H9 (cell line): ENCODE measurements around the gene UBE2E1. TPM values are rescaled to one million over a fixed set of nuclear protein-coding genes. Genes with fewer than 3 reads are reported as not detected.

Source experiments
- DNase-seq: peaks from one replicate; pipeline ENCODE4 v3.0.0-alpha.2; 2017
- H2AFZ ChIP-seq: one replicate; pipeline ENCODE4 v1.6.1; 2013; ENCODE audit warnings: mild to moderate bottlenecking, low read length, control low read depth, moderate library complexity
- H2AK5ac ChIP-seq: 2 replicates; pipeline ENCODE4 v1.6.1; 2013; ENCODE audit warnings: low read length, control low read depth, mixed read lengths; ENCODE audit not compliant: insufficient read length
- H2BK120ac ChIP-seq: one replicate; pipeline ENCODE4 v1.6.1; 2013; ENCODE audit warnings: low read depth, mild to moderate bottlenecking, low read length, control low read depth, inconsistent platforms; ENCODE audit not compliant: poor library complexity, severe bottlenecking
- H2BK12ac ChIP-seq: 2 replicates; pipeline ENCODE4 v1.6.1; 2013; ENCODE audit warnings: low read length, control low read depth, mixed read lengths, low read depth; ENCODE audit not compliant: insufficient read length
- H2BK15ac ChIP-seq: 2 replicates; pipeline ENCODE4 v1.6.1; 2013; ENCODE audit warnings: low read depth, low read length, control low read depth
- H2BK20ac ChIP-seq: one replicate; pipeline ENCODE4 v1.6.1; 2013; ENCODE audit warnings: low read depth, mild to moderate bottlenecking, low read length, control low read depth, inconsistent platforms; ENCODE audit not compliant: poor library complexity, severe bottlenecking
- H2BK5ac ChIP-seq: 2 replicates; pipeline ENCODE4 v1.6.1; 2013; ENCODE audit warnings: low read length, control low read depth, mixed read lengths; ENCODE audit not compliant: insufficient read length
- H3K14ac ChIP-seq: 2 replicates; pipeline ENCODE4 v1.6.1; 2013; ENCODE audit warnings: low read length, control low read depth; ENCODE audit not compliant: insufficient read depth
- H3K18ac ChIP-seq: 2 replicates; pipeline ENCODE4 v1.6.1; 2013; ENCODE audit warnings: low read depth, mild to moderate bottlenecking, mixed read lengths, low read length, control low read depth; ENCODE audit not compliant: insufficient read length
- H3K23ac ChIP-seq: 2 replicates; pipeline ENCODE4 v1.6.1; 2013; ENCODE audit warnings: low read length, control low read depth, mixed read lengths, low read depth; ENCODE audit not compliant: insufficient read length
- H3K23me2 ChIP-seq: 2 replicates; pipeline ENCODE4 v1.6.1; 2013; ENCODE audit warnings: low read depth, mild to moderate bottlenecking, mixed read lengths, low read length, control low read depth; ENCODE audit not compliant: insufficient read length, poor library complexity, severe bottlenecking
- H3K27ac ChIP-seq: 2 replicates; pipeline ENCODE4 v1.5.1; 2013; ENCODE audit warnings: low read length, control low read depth, mixed read lengths, low read depth; ENCODE audit not compliant: insufficient read length
- H3K27me3 ChIP-seq: 2 replicates; pipeline ENCODE4 v1.6.1; 2013; ENCODE audit warnings: low read length, control low read depth, inconsistent platforms; ENCODE audit not compliant: insufficient read depth
- H3K4ac ChIP-seq: 2 replicates; pipeline ENCODE4 v1.6.1; 2013; ENCODE audit warnings: low read depth, mild to moderate bottlenecking, control low read depth, inconsistent platforms, low read length, moderate library complexity
- H3K4me1 ChIP-seq: 2 replicates; pipeline ENCODE4 v1.6.1; 2013; ENCODE audit warnings: low read length, control low read depth, inconsistent platforms; ENCODE audit not compliant: insufficient read depth
- H3K4me2 ChIP-seq: 2 replicates; pipeline ENCODE4 v1.6.1; 2013; ENCODE audit warnings: low read length, control low read depth, mixed read lengths; ENCODE audit not compliant: insufficient read length, insufficient read depth
- H3K56ac ChIP-seq: 2 replicates; pipeline ENCODE4 v1.6.1; 2013; ENCODE audit warnings: low read depth, mild to moderate bottlenecking, mixed read lengths, low read length, control low read depth; ENCODE audit not compliant: insufficient read length
- H3K79me1 ChIP-seq: 2 replicates; pipeline ENCODE4 v1.6.1; 2013; ENCODE audit warnings: low read depth, mild to moderate bottlenecking, moderate library complexity, low read length, control low read depth, inconsistent platforms; ENCODE audit not compliant: insufficient read depth, poor library complexity, severe bottlenecking
- H3K79me2 ChIP-seq: 2 replicates; pipeline ENCODE4 v1.6.1; 2013; ENCODE audit warnings: low read length, control low read depth, inconsistent platforms; ENCODE audit not compliant: insufficient read depth
- H3K9ac ChIP-seq: 2 replicates; pipeline ENCODE4 v1.6.1; 2013; ENCODE audit warnings: low read length, control low read depth, mixed read lengths; ENCODE audit not compliant: insufficient read length; ENCODE audit errors: extremely low read depth
- H3K9me3 ChIP-seq: one replicate; pipeline ENCODE4 v1.6.1; 2013; ENCODE audit warnings: low read depth, low read length, inconsistent platforms; ENCODE audit not compliant: control insufficient read depth
- H3T11ph ChIP-seq: one replicate; pipeline ENCODE4 v1.6.1; 2013; ENCODE audit warnings: mild to moderate bottlenecking, low read length, control low read depth, inconsistent platforms
- H4K20me1 ChIP-seq: one replicate; pipeline ENCODE4 v1.6.1; 2013; ENCODE audit not compliant: control insufficient read depth, insufficient read length, insufficient read depth
- H4K5ac ChIP-seq: 2 replicates; pipeline ENCODE4 v1.6.1; 2013; ENCODE audit warnings: low read depth, mild to moderate bottlenecking, mixed read lengths, low read length, control low read depth; ENCODE audit not compliant: insufficient read length
- H4K8ac ChIP-seq: replicated peaks from 2 replicates; pipeline ENCODE4 v1.6.1; 2013; ENCODE audit warnings: low read length, control low read depth, mixed read lengths, low read depth; ENCODE audit not compliant: insufficient read length
- H4K91ac ChIP-seq: 2 replicates; pipeline ENCODE4 v1.6.1; 2013; ENCODE audit warnings: low read depth, mild to moderate bottlenecking, moderate library complexity, mixed read lengths, low read length, control low read depth; ENCODE audit not compliant: insufficient read length
- H3K27ac Mint-ChIP-seq, 3 experiments: 2 replicates in 2 of 3; 3 replicates in 1 of 3; pipeline ENCODE4 v1.8.0; 2020 to 2021; ENCODE audit warnings: mixed read lengths in 3 of 3, mild to moderate bottlenecking in 1 of 3, moderate library complexity in 1 of 3
- H3K27me3 Mint-ChIP-seq: 2 replicates; pipeline ENCODE4 v1.8.0; 2021; ENCODE audit warnings: low read depth, mild to moderate bottlenecking, moderate library complexity, mixed read lengths
- H3K36me3 Mint-ChIP-seq, 3 experiments: 2 replicates in 2 of 3; 3 replicates in 1 of 3; pipeline ENCODE4 v1.8.0; 2020 to 2021; ENCODE audit warnings: low read depth in 3 of 3, mixed read lengths in 3 of 3; ENCODE audit not compliant: insufficient read depth in 1 of 3
- H3K4me1 Mint-ChIP-seq, 2 experiments: 2 replicates each; pipeline ENCODE4 v1.8.0; 2020; ENCODE audit warnings: mixed read lengths in 2 of 2
- H3K4me3 Mint-ChIP-seq, 2 experiments: 2 replicates in 1 of 2; 3 replicates in 1 of 2; pipeline ENCODE4 v1.8.0; 2020 to 2021; ENCODE audit warnings: mild to moderate bottlenecking in 2 of 2, mixed read lengths in 2 of 2, moderate library complexity in 1 of 2
- H3K9me3 Mint-ChIP-seq, 2 experiments: 2 replicates in 1 of 2; 3 replicates in 1 of 2; pipeline ENCODE4 v1.8.0; 2020; ENCODE audit warnings: mild to moderate bottlenecking in 2 of 2, mixed read lengths in 2 of 2, moderate library complexity in 1 of 2
- CTCF ChIP-seq: fragments of 200-600 bp; sonication (generic); conservative IDR thresholded peaks from 3 replicates; pipeline ENCODE4 v1.8.0; 2021; ENCODE audit warnings: antibody characterized with exemption, mild to moderate bottlenecking
- WGBS: extraction: QIAGEN DNeasy Blood & Tissue Kit; methylation state at CpG from one replicate; pipeline ENCODE4 v1.1.7; 2013; ENCODE audit warnings: missing lambda C conversion rate, low lambda C conversion rate, mixed read lengths; ENCODE audit not compliant: insufficient read length; ENCODE audit errors: extremely low coverage; 5-methylcytosine and 5-hydroxymethylcytosine counted together
- total RNA-seq: library from RNA; stranded (reverse); gene quantifications from 2 replicates; pipeline ENCODE4 v1.2.1, GENCODE V29; 2021

The UBE2E1 gene
- total RNA-seq, 1 experiment from 2014 or later = 142 TPM

GRCh38 chr3:23758253-23758838 is 47.4 kb upstream of the UBE2E1 start:
- H3K4ac ChIP-seq = no peak overlapping the region
- H3K23ac ChIP-seq = no peak overlapping the region
- no peak overlapping the region for H3K9ac ChIP-seq
- H3K79me2 ChIP-seq = no peaks in the 10 kb centered on the region
- no peak overlapping the region for H4K8ac ChIP-seq
- DNase-seq = no peak
- H3K23me2 ChIP-seq = no peaks in the 10 kb centered on the region
- no peak overlapping the region for H3T11ph ChIP-seq
- H2AFZ ChIP-seq = no peak overlapping the region
- no peak overlapping the region for H2BK5ac ChIP-seq
- TF ChIP-seq CTCF = no peak
- H3K4me2 ChIP-seq = no peak overlapping the region
- no peak overlapping the region for H2BK15ac ChIP-seq
- no CpG with 5 or more reads among the region's 5 CpGs for WGBS
- Mint-ChIP-seq H3K9me3 (no peaks in the 10 kb centered on the region), H3K4me1 (peaks cover 42 to 47% of the 10 kb centered on the region in 2 experiments), H3K27me3 (no peaks in the 10 kb centered on the region; the same call in 1 of the 2 replicates), H3K36me3 (no peaks in the 10 kb centered on the region), H3K27ac (no peak overlapping the region), H3K4me3 (no peak overlapping the region)
- H3K4me1 ChIP-seq = peaks cover 3% of the 10 kb centered on the region; the same call in 1 of the 2 replicates
- H3K27ac ChIP-seq = no peak overlapping the region
- H3K14ac ChIP-seq = no peak overlapping the region
- H3K9me3 ChIP-seq = no peaks in the 10 kb centered on the region
- no peak overlapping the region for H4K91ac ChIP-seq
- no peak overlapping the region for H2BK120ac ChIP-seq
- no peak overlapping the region for H2BK20ac ChIP-seq
- H4K5ac ChIP-seq = no peak overlapping the region
- no peaks in the 10 kb centered on the region for H3K27me3 ChIP-seq
- H3K18ac ChIP-seq = no peak overlapping the region
- no peak overlapping the region for H2BK12ac ChIP-seq
- H4K20me1 ChIP-seq = no peaks in the 10 kb centered on the region
- H2AK5ac ChIP-seq = no peak overlapping the region
- H3K79me1 ChIP-seq = no peaks in the 10 kb centered on the region
- no peak overlapping the region for H3K56ac ChIP-seq
